Subcutaneous adipose tissue (tissue), 4 donors: ENCODE data around the gene RALGPS2. TPM values are rescaled to one million over a fixed set of nuclear protein-coding genes. Genes with fewer than 3 reads are reported as not detected.

Experiments
- total RNA-seq, 4 donors: library from RNA; depleted of rRNA; stranded (reverse); fragments of >200 nt; gene quantifications; one replicate each; pipeline ENCODE4 v1.1.0, GENCODE V29; 2016
- TF ChIP-seq, protein P1 (sequence below): fragments of 450-650 bp; IDR thresholded peaks from one replicate; pipeline ENCODE4 v1.5.1; 2016; ENCODE audit warnings: low read depth, mild to moderate bottlenecking, control low read depth, antibody characterized with exemption, moderate library complexity

The RALGPS2 gene
- total RNA-seq, 4 donors from 2014 or later = 11.7 to 14.8 (median 12.8) TPM

DNA sequence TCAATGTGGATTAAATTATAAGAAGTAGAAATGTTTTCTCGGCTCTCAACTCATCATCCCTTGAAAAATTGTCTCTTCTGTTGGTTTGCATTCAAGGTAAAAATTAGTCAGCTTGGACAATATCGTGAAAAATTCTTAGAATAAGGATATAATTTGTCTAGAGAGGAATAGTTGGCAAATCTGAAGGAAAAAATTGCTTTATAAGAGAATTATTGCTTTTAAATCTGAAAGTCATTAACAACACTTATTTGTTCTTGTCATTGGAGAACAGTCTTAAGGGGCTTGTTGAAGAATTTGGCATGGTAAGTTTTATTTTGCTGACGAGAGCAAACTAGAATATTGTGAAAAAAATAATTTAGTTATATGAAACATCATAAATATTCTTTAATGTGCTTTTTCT, 119.4 kb downstream of the RALGPS2 start:
- TF ChIP-seq, protein P1, sequence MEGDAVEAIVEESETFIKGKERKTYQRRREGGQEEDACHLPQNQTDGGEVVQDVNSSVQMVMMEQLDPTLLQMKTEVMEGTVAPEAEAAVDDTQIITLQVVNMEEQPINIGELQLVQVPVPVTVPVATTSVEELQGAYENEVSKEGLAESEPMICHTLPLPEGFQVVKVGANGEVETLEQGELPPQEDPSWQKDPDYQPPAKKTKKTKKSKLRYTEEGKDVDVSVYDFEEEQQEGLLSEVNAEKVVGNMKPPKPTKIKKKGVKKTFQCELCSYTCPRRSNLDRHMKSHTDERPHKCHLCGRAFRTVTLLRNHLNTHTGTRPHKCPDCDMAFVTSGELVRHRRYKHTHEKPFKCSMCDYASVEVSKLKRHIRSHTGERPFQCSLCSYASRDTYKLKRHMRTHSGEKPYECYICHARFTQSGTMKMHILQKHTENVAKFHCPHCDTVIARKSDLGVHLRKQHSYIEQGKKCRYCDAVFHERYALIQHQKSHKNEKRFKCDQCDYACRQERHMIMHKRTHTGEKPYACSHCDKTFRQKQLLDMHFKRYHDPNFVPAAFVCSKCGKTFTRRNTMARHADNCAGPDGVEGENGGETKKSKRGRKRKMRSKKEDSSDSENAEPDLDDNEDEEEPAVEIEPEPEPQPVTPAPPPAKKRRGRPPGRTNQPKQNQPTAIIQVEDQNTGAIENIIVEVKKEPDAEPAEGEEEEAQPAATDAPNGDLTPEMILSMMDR = no peak

DNA sequence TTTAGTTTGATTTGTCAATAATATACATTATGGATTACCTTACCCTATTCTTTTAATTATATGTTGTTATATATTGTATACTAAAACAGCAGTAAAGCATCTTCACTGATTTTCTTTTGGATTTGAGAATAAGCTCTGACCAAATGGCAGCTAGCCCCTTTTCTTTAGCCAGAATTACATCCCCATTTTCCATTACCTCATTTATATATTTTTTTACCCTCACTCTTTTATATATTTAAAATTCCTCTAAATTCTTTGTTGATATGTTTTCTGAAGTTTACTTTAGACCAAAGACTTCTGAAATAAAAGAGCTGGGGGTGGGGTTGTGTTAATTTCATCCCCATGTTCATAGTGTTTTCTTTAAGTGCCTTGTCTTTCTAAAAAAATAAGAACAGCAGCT, 121.3 kb downstream of the RALGPS2 start:
- TF ChIP-seq, protein P1 = no peak

DNA sequence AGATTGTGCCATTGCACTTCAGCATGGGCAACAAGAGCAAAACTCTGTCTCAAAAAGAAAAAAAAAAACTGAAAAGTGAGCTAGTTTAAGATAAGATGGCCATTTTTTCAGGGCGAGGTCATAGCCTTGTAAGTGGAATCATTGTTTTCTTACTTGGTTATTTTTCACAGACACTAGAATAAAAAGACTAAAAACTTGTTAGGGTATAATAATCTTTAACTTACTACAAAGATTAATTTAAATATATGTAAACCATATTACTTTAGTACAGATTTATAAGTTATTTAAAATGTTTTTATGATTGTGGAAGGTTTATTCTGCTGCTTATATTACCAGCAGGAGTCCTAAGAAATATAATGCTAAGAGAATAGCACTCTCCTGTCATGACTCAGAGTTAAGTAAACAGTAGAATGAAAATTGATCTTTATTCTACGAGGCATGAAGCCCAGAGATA, 122.4 kb downstream of the RALGPS2 start:
- TF ChIP-seq, protein P1 = no peak

DNA sequence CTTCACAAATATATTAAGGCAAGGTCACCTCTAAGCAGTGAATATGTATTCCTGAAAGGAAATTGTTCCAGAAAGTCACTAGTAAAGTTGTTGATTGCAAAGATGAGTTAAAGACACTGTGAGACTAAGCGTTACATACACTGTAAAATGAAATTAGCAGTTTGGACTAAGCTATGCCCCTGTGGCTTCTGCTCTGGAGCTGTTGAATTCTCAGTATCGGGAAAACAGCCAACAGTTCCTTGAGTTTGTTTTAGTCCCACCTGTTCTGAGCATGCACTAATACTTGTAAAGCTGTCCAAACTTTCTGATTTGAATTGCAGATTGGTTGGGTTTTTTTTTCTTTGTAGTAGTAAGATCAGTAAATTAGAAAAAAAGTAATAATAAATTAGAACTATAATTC, 124.9 kb downstream of the RALGPS2 start:
- TF ChIP-seq, protein P1 = no peak

DNA sequence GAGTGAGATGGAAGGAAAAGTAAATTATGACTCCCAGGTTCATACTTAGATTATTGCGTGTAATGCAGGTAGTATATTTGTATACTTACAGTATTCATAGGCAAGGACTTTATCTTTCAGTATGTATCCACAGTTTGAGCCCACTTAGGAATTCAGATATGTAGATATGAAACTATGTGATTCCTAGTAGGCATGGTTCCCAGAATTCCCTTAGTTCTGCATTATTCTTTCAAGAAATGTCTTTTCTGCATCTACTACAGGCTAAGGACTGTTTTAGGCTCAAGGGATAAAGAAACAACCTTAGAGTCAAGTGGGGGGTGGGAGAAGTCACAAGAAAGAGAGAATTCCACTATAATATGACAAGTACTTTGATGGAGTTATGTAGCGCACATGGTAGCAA, 132.1 kb downstream of the RALGPS2 start:
- TF ChIP-seq, protein P1 = no peak

DNA sequence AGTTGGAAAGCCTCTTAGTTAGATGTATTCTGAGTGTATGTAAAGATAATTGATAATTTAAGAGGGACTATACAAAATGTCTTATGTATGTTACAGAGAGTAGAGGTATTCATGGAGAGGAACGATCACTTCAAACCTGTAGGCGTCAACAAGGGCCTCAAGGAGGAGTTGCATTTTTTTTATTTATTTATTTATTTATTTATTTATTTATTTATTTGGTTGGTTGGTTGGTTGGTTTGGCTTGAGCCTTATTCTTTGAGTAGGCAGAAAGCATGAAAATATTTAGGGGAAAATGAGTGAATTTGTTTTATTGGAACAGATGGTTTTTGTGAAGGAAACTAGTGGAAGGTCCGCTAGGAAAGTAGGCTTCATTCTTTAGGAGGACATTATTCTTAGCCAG, 137.4 kb downstream of the RALGPS2 start:
- TF ChIP-seq, protein P1 = no peak

DNA sequence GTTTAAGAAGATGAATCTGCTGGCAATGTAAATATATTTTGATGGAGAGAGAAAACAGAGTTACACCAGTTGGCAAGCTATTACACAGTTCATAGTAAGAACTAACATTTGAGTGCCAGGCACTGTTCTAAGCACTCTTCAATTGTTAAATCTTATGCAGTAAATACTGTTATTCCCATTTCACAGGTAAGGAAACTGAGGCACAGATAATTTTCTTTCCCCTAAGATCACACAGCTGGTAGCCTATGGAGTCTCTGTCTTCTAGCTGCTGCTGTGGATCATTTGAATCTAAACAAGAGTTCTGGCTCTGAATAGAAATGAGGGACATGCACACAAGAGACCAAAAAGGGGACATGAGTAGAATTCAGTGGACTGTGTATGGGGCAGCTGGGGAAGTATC, 137.8 kb downstream of the RALGPS2 start:
- TF ChIP-seq, protein P1 = no peak
